Fibroblast of peridontal ligament (primary cell): ENCODE data around the gene HOXB3.

ENCODE experiments used
- DNase-seq: peaks from one replicate; pipeline ENCODE4 v3.0.0-alpha.2; 2010; ENCODE audit errors: extremely low read depth

HOXB3 gene

DNA sequence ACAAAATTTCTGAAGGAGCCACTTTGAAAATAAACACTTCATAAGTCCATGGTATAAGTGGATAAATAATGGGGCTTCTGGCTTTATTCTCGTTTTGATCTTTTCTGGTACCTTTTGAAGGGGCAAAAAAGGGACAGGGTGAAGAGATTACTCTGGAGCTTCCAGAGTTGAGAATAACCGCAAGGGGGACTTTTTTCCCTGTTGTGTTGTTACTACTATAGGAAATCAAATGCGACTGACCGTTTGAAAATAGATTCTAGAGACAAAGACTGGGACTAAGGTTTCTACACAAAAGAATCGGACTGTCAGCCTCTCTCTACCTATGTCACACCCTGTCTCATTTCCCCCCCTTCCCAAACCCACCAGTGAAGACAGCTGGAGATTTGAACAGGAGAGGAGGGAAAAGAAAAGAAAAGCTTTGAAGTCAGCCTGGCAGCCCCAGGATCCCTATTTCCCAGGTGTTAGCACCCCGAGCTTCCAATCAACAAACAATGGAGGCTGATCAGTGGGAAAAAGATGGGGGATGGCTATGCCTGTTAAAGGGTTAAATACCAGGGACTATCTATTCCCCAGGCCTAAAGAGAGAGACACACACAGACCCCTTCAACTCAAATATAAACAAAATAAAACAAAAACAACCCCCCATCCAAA lies 20.2 kb downstream of the HOXB3 start:
- DNase-seq, result no peak

DNA sequence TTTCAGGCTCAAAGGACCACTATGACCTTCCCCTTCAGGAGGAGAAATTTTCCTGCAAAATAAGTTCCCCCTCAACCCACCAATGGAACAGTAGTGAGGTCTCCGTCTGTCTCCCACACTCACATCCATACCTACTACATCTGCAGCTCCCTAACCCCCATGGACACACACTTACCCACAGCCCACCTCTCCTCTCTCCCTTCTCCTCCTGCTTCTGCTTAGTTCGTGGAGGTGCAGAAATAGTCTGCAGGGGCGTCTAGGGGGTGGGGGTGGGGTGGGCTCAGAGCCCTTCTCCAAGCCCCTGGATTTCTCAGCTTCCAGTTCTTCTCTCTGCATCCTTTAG lies 20.8 kb downstream of the HOXB3 start:
- no peak for DNase-seq

DNA sequence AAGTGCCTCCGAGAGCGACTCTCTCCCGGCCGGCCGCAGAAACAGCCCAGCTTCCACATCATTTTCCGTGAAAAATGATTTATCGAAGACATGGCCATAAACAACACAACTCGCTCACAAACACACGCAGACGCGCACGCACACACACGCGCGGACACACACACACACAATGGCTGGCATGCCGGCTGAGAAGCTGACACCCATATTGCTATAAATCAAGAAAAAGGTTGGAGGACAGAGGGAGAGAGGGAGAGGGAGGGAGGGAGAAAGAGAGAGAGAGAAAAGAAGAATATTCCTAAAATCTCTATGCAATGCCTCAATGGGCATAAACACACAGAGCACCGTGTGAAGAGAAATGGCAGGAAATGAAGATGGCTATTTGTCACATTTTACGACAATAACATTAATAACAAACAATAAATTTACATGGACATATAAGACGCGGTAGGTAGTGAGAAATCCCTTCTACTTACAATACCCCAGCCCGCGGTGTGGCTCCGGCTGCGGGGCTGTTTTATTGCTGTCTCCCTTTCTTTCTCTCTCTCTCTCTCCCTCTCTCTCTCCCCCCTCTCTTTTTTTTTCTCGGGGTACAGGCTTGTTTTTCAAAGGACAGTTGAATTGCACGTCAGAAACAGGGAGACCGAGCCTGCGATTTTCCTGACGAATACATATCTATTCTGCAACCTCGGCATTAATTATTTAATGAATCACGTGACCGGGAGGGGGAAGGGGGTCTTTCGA lies 21.4 kb downstream of the HOXB3 start:
- DNase-seq, result no peak

DNA sequence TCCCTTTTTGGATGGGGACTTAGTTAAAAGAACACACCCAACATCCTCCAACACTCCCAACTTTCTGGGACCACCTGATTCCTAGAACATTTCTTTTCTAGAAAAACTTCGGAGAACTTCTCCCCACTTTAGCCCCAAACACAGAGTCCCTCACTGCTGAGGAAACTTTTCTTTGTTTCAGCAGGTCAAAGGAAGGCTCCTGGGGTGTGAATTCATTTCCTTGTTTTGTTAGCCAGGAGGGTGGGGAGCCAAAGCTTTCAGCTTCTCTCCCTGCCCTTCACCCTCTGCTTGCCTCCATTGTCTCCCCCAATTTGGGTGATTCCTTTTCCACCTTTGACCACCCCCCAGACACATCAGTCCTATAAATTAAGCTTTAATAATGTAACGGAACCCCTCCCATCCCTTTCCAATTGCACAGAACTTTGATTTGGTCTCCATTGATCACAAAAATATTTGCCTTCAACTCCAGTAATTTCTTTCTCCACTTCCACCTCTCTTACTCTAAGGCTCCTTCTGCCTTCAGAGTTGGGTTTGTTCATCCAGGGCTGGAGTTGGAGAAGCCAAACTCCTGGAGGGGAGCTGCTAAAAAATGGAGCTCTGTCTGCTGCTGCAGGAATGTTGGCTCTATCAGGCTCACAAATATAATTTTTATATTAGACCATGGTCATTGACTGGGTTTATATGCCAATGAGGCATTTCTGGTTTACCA lies 22.2 kb downstream of the HOXB3 start:
- no peak for DNase-seq

DNA sequence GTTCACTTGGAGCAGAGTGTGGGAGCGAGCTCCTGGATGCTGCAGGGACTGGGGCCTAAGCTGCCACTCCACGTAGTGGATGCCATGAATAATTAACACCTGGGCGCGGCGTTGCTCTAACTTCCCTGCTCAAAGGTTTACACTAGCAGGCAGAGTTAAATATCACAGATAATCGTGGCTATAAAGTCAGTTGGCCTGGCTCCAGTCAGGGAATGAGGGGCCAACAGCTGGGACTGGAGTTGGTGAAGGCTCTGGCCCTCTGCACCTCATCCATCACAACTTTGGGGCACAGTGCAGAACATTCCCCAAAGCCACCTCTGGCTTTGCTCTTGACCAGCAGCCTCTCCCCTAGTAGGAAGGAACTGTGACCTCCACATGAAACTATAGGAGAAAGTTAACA lies 22.8 kb downstream of the HOXB3 start:
- no peak for DNase-seq

DNA sequence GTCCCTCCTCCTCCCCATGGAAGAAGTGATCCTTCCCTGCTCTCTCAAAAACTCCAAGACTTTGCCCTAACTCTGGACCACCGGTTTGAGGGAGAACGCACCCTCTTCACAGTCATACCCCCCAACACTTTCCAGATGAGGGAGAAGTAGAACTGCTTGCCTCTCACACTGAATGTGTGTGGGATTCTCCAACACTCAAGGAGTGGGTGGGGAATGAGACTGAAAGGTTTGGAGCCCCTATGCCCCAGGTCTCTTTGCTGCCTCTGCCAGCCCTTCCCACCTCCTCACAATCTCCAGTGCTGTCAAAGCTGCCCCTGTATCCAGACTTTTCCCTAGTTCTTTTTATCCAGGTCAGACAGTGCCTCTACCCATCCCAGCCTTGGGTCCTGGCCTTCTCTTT lies 23.3 kb downstream of the HOXB3 start:
- DNase-seq, result no peak

DNA sequence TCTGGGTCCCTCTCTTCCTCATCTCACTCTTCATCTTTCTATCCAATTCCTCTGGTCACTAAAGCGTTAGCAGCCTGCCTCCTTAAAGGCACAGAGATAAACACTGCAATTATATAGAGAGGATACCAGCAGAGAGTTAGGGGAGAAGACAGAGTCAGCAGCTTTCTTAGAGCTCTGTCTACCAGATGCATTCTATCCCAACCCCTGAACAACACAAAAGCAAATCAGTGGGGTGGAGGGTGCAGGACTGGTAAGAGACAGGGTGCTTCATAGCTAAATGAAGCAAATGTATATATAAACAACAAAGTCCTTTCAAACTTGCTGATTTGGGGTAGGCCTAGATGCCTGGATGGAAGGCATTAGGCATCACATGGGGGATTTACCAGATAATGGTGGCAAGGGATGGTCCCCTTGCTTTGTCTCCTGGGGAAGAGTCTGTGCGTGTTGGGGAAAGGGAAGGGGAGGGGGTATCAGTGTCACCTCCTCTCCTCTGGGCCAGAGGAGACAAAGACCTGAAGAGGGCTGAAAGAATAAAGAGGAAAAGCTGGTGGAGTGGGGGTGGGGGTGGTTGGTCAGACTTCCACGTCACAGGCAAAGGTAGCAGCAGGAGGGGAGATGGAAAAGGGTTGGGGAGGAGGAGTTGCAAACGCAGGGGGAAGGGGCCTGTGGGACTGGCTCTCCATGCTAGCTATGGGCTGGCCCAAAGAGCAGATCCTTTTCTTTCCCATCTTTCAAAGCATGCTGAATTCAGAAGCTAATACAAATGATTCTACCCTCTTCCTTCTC lies 23.9 kb downstream of the HOXB3 start:
- DNase-seq, result no peak

DNA sequence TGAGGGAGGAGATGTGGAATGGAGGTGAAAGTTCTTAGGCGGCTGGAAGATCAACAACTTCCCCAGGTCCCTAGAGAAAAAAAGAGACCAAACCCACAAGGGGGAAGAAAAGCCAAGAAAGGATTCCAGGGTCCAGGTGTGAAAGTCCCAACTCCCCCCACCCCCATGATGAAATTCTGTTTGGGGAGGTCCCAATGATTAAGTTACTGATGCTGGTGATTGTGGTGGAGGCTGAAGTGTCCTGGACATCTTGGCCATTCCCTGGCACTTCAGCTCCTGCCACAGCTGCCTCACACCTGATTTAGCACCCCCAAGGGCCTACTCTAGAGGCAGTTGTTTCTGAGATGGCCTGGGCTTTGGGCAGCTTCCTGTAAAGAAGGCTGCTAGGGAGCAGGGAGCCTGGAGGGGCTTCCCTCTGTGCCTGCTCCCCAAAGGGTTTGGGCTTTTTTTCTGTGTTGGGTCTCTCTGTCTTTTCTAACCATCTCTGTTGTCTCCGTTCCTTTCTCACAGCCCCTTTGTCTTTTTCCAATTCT lies 25.0 kb downstream of the HOXB3 start:
- DNase-seq, result no peak

DNA sequence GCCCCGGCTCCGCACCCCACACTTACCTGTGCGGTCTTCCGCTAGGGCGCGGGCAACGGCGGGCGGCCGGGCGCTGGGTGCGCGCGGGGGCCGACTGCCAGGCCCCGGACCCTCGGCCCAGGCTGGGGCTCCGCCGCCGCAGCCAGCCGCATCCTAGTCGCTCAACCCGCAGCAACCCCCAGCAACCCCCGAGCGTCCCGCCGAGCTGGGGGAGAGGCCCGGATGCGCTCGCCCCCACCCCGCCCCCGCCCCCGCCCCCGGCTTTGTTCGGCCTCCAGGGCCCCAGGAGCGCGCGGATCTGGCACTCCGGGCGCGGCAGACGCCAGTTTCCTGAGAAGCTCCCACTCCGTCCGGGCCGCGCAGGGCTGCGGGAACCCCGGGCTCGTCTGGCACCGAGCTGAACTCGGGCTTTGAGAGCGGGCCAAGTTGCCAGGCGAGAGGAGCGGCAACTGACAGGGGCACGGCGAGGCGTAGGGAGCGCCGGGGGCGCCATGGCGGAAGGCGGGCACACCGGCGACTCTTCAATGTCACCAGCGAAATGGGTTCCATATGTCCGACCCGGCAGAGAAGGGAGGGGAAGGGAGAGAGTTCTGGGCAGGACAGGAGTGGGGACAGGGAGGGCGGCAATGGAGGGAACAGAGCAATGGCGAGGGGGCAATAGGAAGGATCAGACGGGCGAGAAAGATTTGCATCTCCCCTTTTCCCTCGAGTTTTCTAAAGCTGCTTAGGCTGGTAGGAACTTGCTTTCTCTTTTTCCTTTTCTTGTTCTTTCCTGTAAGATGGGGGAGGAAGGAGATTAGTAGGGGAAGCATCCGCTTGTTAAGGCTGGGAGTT lies 25.6 kb downstream of the HOXB3 start:
- DNase-seq, result no peak

DNA sequence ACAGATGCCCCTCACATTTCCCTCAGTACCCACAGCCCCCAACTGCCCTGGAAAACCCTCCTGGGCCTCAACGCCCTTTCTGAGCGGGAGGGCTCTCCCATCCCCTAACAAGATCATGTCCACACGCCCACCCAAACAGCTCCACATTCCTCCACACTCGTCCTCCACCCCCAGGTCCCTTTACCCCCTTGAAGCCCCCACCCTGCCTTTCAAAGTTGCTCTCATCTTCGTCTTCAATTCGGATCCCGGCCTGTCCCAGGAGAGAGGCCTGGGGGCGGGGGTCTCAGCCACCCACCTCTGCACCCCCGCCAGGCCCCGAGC lies 26.2 kb downstream of the HOXB3 start:
- DNase-seq, result no peak

DNA sequence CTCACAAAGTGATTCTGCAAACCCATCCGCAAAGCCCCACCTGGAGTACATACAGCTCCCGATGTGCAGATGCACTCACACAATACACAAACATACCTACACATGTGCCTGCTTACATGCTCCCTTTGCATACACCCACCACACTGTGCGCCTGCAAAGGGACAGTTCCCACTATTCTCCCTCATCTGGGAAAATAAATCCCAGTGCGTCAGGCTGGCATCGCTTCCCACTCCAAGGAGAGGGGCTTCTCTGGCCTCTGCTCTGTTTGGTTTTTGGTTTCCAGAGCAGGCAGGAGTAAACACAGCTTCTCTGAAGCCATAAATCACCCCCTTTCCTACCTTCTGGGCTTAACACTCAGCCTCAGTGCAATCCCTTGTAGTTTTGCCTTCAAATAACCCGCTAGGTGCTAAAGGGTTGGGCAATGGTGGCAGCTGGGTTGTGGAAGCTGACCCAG lies 26.6 kb downstream of the HOXB3 start:
- DNase-seq, result no peak

DNA sequence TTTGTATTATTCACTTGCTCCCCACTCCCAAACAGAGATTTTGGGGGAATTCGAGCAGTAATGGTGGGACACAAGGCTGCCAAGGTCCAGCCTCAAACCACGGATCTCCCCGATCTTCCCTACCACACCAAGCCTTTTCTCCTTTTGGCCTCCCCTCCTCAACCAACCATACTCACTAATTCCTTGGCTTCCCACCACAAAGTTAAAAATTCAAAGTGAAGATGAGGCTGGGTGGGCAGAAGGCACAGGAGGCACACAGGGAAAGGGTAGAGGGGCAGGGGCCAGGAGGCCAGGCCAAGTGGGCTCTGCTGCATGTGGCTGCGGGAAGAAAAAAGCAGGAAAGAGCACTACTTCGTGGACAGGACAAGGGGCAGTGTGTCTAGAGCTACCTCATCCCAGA lies 27.1 kb downstream of the HOXB3 start:
- DNase-seq, result no peak

DNA sequence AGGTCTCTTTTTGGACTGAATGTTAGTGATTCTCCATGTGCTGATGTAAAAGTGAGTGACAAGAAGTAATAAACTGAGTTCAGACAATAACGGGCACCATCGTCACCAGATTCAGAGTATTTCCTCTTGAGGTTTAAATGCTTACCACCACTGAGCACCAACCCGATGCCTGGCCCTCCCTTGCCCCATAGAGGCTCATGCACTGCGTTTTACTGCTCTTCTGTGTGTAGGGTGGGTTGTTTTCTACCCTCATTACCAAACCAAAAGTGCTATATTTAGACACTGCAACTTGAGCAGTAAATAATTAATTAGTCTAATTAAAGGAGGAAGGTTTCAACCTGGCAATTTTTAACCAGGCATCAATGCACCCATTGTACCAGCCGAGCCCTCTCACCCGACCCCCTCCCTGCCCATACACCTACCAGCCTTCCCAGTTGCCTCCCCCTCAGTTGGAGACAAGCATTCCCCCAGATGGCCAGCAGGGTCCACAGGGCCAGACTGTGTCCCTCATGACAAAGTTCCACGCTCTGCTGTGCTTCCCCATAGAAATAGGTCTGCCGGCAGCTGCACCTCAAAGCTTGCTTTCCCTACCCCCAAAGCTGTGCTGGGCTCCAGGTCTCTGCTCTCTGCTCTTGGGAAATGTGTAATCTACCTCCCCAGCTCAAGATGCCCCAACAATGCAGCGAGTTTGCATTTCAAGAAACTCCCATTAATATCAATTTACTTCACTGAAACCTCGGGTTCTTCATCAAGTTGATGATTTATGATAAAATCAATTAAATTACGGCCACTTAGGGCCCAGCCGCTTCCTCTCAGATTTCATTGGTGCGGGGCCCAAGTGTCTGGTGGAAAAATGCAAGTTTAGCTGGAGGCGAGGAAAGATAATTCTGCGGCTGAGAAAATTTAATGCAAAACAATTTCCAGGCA lies 27.9 kb downstream of the HOXB3 start:
- no peak for DNase-seq

DNA sequence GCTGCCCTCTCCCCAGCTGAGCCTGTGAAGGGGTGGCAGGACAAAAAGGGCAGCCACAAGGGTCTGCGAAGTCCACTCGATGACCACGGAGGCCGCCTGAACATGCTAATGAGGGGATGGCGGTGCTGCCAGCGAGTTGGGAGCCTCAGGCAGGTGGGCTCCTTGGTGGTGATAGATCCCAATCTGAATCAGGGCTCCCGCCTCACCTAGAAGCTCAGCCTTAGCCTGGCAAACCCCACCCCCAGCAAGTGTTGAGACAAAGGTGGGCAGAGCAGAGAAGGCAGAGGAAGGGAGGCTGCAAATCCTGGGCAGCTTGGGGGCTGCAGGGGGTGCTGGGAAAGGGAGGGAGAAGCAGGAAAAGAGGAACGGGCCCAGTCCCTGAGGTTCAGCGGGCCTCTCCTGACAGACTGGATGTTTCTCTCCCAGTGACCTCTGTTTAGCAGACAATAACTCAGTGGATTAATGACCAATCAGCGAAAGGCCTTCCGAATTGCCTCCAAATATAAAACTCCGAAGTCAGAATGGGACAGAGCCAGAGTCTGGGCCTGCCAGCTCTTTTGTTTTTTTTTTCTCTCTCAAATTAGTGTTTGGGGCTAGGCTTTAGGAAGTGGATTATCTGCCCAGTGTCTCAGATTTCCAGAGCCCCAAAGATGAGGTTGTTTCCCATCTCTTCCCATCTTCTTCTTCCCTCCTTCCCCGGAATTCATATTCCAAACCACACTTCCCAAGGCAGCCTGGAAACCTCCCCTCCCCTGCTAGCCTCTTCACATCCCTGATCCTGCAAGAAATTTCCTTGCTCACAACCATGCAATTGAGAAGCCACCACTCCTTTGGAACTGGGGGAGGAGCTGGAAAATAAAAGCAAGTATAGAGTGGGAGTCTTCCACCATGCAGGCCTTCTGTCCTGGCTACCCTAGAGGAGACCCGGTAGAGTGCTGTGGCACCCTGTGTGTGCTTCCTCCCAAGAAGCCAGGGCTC lies 29.9 kb downstream of the HOXB3 start:
- DNase-seq, result no peak

DNA sequence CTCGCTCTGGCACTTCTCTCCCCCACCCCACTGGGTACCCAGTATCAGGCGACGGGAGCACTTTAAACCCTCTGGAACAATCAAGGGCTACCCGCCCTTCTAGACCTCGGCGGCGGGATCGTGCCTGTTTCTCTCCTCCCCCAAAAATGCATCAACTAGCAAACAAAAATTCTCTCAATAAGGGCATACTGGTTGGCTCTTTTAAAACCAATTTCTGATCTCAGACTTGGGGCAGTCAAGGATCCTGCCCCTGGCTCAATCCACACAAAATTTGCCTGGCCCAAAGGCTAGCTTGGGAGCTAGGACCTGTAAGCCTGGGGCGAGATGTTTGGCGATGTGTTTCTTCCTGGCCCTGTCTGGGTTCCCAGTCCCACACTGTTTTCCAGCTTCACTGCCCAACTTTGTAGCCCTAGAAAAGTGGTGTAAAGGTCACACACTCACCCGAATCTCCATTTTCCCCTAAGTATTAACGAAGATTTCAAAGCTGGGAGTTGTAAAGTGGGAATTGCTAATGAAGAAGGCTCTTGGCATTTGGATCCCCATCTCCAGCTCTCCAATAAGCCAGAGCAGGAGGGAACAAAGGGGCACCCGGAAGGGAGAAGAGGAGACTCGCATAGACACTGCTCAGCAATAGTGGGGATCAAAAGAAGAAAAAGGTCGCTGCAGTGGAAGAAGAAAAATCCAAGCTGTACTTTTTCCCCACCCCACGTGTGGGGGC lies 30.8 kb downstream of the HOXB3 start:
- DNase-seq, result no peak

DNA sequence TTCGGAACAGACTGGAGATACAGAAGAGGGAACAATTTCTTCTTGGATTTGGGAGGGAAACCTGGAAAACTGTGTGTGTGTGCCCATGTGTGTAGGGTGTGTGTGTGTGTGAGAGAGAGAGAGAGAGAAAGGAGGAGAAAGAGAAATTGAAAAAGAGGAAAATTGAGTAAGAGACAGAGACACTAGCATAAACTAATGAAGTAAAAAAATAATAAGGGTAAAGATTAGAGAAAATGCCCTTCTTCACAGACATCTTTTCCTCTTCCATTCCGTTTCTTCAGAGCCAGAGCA lies 31.3 kb downstream of the HOXB3 start:
- no peak for DNase-seq

DNA sequence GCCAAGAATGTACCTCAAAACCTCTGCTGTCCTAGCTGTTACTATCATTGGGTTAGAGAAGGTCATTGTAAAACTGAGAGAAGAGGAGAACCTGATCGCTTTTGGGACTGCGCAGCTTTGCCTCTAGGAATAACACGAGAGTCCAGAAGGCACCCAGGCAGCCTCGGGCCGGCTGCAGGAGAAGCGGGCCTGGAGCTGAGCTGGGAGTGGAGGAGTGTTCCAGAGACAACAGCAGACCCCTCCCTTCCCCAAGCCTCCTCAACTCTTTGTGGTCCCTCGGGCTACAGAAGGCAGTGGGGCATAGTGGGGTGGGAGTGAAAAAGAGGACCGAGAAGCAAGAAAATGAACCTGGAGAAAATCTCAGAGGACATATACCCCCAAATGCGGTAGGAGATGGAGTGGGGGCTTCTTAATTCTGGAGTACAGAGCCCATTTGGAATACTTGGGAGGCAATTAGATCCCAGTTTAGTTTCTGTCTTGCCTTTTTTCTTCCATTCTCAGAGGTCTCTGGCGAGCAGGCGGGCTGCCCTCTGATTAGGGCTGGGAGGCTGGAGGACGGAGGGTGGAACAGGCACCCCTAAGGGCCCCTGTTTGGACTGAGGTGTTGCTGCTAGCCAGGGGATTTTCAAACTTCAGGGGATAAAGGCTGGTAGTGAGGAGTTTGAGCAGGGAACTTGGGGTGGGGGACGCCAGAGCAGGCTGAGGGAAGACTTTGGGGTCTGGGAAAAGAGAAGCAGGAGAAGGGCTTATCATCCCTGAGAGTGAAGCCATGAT lies 31.8 kb downstream of the HOXB3 start:
- no peak for DNase-seq
